D721Med (cell line): ENCODE results near the gene CCR2.

ENCODE experiments used
- DNase-seq: peaks from one replicate; pipeline ENCODE4 v3.0.0; 2011; ENCODE audit warnings: low spot score; ENCODE audit not compliant: insufficient read length
- FAIRE-seq: peaks from 2 replicates; lab custom pipeline; 2011; peaks lifted over from hg19 to GRCh38; lab: Jason Lieb, UNC
- TF ChIP-seq, protein P1 (sequence below): IDR thresholded peaks from 2 replicates; pipeline ENCODE4 v1.5.1; 2012; ENCODE audit warnings: mild to moderate bottlenecking, control low read depth; ENCODE audit not compliant: insufficient read depth; ENCODE audit errors: missing control alignments

Gene CCR2

DNA sequence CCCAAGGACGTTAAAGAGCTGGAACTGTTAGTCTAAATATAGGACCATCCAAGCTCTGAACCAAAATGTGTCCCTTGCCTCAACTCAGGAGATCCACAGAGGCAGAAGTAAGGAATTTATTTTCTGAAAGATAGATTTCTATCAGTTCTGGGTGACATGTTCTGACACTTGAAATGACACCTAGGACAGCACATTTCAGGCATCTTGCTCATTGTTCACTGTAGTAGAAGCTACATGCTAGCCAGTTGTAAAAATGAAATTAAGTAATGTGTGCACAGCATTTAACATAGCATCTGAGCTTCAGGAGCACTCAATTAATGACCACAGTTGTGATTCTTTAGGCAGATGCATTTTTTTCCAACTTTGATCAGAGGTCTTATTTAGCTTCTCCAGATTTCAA, 567 bp downstream of the CCR2 start:
- TF ChIP-seq, protein P1, sequence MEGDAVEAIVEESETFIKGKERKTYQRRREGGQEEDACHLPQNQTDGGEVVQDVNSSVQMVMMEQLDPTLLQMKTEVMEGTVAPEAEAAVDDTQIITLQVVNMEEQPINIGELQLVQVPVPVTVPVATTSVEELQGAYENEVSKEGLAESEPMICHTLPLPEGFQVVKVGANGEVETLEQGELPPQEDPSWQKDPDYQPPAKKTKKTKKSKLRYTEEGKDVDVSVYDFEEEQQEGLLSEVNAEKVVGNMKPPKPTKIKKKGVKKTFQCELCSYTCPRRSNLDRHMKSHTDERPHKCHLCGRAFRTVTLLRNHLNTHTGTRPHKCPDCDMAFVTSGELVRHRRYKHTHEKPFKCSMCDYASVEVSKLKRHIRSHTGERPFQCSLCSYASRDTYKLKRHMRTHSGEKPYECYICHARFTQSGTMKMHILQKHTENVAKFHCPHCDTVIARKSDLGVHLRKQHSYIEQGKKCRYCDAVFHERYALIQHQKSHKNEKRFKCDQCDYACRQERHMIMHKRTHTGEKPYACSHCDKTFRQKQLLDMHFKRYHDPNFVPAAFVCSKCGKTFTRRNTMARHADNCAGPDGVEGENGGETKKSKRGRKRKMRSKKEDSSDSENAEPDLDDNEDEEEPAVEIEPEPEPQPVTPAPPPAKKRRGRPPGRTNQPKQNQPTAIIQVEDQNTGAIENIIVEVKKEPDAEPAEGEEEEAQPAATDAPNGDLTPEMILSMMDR, result no peak
- FAIRE-seq, result no peak

DNA sequence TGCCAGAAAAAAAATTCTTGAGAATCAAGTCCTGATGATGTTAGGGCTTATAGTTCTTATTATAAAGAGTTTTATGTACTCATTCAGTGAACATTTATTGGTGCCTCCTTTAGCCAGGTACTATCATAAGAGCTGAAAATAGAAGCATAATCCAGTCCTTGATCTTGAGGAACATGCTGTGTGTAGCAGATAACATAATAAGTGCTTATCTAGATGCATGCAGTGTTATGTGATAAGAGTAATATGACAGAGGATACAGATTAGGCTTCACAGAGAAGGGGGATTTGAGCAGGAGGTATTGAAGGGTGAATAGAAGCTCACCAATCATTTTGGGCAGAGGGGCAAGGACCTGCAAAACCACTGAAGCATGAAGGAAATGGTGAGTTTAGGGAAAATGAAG, 1.1 kb downstream of the CCR2 start:
- FAIRE-seq, result no peak
- DNase-seq, result no peak
- TF ChIP-seq, protein P1, result no peak

More for the DNA sequence above, 567 bp downstream of the CCR2 start:
- no peak for DNase-seq

DNA sequence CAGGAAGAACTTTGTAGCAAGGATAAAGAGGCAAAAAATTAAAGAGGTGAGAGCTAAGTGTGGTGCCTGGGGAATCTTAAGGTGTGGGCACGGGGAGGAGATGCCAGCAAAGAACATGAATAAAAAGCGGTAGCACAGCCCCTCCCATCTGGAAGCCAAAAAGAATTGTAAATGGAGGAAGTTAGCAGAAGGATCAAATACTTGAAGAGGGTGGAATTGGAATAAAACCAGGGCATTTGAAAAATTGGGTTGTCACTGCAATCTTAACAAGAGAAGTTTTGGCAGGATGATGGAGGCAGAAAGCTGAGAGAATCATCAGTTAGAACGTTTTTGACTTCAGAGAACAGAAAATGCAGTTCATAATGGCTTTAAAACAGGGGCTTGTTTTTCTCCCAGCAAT, 2.4 kb downstream of the CCR2 start:
- FAIRE-seq, result no peak
- TF ChIP-seq, protein P1, result no peak
- DNase-seq, result no peak

DNA sequence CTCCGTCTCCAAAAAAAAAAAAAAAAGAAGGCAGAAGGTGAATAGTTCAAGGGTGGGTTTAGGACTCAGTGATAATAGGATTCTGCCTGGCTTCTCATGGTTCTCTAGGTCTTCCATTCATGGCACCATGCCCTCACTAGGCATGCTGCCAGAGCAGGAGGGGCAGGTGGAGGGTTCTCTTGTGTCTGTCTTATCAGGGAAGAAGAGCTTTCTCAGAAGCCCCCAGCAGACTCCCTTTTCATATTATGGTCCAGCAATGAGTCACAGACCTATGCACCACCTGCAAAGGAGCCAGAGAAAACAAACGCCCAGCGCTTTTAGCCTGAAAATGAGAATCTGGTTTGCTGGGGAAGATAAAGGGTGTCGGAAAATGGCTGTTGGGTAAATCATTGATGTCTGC, 3.0 kb downstream of the CCR2 start:
- TF ChIP-seq, protein P1, result no peak
- DNase-seq (no peak), FAIRE-seq (no peak)

DNA sequence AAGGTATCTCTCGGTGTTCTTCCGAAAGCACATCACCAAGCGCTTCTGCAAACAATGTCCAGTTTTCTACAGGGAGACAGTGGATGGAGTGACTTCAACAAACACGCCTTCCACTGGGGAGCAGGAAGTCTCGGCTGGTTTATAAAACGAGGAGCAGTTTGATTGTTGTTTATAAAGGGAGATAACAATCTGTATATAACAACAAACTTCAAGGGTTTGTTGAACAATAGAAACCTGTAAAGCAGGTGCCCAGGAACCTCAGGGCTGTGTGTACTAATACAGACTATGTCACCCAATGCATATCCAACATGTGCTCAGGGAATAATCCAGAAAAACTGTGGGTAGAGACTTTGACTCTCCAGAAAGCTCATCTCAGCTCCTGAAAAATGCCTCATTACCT, 4.6 kb downstream of the CCR2 start:
- TF ChIP-seq, protein P1, result no peak
- no peak for DNase-seq
- no peak for FAIRE-seq

DNA sequence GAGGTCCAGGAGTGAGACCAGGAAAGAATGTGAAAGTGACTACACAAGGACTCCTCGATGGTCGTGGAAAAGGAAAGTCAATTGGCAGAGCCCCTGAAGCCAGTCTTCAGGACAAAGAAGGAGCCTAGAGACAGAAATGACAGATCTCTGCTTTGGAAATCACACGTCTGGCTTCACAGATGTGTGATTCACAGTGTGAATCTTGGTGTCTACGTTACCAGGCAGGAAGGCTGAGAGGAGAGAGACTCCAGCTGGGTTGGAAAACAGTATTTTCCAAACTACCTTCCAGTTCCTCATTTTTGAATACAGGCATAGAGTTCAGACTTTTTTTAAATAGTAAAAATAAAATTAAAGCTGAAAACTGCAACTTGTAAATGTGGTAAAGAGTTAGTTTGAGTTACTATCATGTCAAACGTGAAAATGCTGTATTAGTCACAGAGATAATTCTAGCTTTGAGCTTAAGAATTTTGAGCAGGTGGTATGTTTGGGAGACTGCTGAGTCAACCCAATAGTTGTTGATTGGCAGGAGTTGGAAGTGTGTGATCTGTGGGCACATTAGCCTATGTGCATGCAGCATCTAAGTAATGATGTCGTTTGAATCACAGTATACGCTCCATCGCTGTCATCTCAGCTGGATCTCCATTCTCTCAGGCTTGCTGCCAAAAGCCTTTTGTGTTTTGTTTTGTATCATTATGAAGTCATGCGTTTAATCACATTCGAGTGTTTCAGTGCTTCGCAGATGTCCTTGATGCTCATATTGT, 6.0 kb downstream of the CCR2 start:
- FAIRE-seq, result no peak
- TF ChIP-seq, protein P1, result no peak
- no peak for DNase-seq

DNA sequence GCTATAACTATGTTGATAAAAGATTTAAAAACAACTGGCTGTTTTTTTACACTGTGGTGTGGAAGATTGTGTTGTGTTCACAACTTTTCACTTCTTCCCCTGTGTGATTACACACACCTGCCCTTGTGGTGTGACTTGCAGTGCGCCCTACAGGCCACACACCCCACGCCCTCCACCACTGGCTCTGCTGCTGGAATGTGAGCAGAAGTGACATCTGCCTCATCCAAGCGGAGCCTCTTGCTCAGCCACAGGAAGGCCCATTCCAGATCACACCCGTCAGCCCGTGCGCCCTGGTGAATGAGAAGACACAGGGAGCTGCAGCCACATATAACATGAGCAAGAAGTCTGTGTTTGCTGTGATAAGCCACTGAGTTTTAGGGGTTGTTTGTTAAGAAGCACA, 7.0 kb downstream of the CCR2 start:
- TF ChIP-seq, protein P1, result no peak
- DNase-seq (no peak), FAIRE-seq (no peak)
